Stimulated activated naive CD4-positive, alpha-beta T cell (primary cell): ENCODE data around the gene TBC1D5.
"Not testable (repeated sequence)": the region's sequence is repeated elsewhere in the genome, so short reads cannot be mapped to it uniquely, and the experiment has no call there.

Experiments used
- DNase-seq, 6 experiments: peaks; one replicate each; lab custom pipeline; 2025; lab: John Stamatoyannopoulos, UW

TBC1D5 gene, protein sequence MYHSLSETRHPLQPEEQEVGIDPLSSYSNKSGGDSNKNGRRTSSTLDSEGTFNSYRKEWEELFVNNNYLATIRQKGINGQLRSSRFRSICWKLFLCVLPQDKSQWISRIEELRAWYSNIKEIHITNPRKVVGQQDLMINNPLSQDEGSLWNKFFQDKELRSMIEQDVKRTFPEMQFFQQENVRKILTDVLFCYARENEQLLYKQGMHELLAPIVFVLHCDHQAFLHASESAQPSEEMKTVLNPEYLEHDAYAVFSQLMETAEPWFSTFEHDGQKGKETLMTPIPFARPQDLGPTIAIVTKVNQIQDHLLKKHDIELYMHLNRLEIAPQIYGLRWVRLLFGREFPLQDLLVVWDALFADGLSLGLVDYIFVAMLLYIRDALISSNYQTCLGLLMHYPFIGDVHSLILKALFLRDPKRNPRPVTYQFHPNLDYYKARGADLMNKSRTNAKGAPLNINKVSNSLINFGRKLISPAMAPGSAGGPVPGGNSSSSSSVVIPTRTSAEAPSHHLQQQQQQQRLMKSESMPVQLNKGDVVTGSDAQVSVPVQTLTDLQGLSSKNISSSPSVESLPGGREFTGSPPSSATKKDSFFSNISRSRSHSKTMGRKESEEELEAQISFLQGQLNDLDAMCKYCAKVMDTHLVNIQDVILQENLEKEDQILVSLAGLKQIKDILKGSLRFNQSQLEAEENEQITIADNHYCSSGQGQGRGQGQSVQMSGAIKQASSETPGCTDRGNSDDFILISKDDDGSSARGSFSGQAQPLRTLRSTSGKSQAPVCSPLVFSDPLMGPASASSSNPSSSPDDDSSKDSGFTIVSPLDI

GRCh38 chr3:17742102-17742879 is at the start of gene TBC1D5:
Gene TBC1D5, minus strand, starts transcription at chr3:17742631. Its CDS starts 234,061 bp downstream, at chr3:17508570.
- DNase-seq = peak; percentile 65 to 86 (median 82)

DNA sequence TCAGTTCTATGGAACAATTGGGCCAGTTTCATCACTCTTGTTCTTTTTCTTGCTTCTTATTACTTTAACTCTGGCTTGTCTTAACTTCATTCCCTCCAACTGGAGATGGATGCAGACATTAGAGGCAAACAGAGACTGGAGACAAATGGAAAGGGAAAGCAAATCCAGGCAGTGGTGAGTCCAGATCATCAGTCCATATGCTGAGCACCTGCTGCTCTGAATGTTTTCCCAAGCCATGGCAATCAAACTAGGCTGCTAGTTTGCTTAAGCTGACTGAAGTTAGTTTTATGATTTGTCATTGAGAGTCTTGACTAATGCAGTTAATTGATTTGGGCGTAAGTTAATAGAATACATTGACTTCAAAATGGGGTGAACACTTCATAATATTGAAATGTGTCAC is 41.0 kb upstream of the TBC1D5 start:
- no peak for DNase-seq

DNA sequence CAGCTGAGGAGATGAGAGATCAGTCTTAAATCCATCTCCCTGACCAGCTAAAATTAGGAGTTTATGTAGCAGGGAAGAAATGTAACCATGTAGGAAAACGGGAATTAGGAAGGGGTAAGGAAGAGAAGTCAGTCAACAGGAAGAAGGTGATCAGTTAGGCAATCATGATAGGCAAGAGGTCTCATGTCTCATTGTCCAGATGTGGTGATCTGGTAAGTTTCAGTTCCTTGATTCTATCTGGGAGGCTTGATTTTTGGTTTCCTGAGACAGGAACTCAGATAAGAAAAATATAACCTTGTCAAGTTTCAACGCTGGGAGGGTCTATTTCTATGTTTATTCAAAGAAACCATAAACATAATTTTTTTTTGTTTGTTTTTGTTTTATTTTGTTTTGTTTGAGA is 40.3 kb upstream of the TBC1D5 start:
- no peak for DNase-seq

GRCh38 chr3:17780369-17780768 is 37.9 kb upstream of the TBC1D5 start:
- not testable (repeated sequence) for DNase-seq

GRCh38 chr3:17779304-17780250 is 37.1 kb upstream of the TBC1D5 start:
- not testable (repeated sequence) for DNase-seq

DNA sequence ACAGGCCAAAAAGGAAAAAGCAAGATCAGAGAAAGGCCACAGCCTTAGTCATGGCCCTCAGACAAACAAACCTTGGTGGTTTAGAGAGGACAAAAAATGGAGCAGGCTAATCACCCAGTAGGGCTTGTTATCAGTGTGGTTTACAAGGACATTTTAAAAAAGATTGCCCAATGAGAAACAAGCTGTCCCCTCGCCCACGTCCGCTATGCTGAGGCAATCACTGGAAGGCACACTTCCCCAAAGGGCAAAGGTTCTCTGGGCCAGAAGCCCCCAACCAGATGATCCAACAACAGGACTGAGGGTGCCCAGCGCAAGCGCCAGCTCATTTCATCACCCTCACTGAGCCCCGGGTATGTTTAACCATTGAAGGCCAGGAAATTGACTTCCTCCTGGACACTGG is 34.9 kb upstream of the TBC1D5 start:
- DNase-seq = not testable (repeated sequence)

GRCh38 chr3:17775073-17775472 is 32.6 kb upstream of the TBC1D5 start:
- peak in 2 of 6 experiments; percentile 1 to 21 for DNase-seq

GRCh38 chr3:17774180-17774910 is 31.9 kb upstream of the TBC1D5 start:
- peak in 5 of 6 experiments; percentile 0 to 50 (median 21) for DNase-seq

DNA sequence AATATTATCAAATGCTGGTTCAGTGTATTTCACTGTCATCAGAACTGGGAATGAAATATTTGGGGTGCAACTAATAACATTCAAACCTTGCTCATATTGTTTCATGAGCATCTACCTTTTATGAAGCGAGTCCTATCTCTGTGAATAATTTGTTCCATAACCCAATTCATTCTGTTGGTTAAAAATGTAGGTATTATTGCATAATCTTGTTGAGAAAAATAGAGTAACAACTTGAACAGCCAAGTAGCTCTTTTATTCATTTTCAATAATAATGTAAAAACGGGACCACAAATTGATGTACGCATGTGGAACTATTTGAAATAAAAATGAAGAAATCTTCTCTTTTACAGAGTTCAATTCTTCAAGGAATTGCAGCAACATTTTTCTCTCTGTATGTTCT is 30.1 kb upstream of the TBC1D5 start:
- no peak for DNase-seq

GRCh38 chr3:17771177-17772017 is 29.0 kb upstream of the TBC1D5 start:
- DNase-seq = no peak

DNA sequence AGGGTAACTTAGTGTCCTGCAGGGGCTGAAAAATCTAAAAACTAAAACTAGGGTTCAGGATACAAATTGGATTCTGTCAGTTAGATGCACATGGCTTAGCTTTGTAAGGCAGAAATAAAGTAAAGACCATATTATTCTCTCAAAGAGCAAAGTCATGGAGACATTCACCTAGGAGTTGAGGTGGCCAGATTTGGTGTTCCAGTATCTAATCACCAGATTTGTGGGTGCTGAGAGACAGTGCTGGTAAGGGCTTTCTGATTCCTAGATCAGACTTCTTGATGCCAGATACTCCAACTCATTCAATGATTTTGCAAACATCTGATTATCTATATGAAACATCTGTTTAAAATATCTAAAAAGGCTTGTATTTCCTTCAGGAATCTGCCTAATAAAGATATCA is 28.3 kb upstream of the TBC1D5 start:
- no peak for DNase-seq

GRCh38 chr3:17765819-17766472 is 23.5 kb upstream of the TBC1D5 start:
- no peak for DNase-seq

DNA sequence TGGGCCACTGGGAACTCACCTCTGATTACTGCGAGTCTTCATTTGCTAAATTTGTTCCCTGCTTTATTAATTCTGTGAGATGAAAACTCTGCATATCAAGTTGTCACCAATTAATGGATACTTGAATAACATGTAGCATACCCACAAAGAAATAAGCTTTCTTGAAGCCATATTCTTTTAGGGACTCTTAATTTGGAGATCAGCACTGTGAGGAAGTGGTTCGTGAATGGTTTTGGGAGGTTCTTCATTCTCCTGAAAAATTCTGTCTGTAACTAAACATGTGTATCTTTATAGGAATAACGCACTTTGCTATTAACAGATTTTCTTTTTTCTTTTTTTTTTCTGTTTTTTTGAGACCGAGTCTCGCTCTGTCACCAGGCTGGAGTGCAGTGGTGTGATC is 19.1 kb upstream of the TBC1D5 start:
- no peak for DNase-seq

DNA sequence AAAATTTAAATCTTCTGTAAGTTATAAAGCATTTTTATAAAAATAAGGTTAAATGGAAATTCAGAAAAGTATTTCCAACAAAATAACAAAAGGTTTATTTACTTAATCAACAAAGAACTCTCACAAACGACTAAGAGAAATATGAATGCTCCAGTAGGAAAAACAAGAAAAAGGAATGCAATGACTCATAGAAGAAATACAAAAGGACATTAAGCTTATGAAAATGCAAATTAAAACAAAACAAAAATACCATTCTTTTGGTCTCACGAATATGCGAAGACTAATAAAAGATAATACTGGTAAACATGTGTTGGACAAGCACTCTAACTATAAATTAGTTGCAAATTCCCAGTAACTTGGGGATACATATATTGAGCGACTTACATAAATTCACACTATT is 17.5 kb upstream of the TBC1D5 start:
- DNase-seq = no peak

- DNase-seq = no peak
These were observed 13.4 kb upstream of the TBC1D5 start for GRCh38 chr3:17755836-17756235.

- no peak for DNase-seq
These were observed 11.2 kb upstream of the TBC1D5 start for GRCh38 chr3:17753632-17753992.

DNA sequence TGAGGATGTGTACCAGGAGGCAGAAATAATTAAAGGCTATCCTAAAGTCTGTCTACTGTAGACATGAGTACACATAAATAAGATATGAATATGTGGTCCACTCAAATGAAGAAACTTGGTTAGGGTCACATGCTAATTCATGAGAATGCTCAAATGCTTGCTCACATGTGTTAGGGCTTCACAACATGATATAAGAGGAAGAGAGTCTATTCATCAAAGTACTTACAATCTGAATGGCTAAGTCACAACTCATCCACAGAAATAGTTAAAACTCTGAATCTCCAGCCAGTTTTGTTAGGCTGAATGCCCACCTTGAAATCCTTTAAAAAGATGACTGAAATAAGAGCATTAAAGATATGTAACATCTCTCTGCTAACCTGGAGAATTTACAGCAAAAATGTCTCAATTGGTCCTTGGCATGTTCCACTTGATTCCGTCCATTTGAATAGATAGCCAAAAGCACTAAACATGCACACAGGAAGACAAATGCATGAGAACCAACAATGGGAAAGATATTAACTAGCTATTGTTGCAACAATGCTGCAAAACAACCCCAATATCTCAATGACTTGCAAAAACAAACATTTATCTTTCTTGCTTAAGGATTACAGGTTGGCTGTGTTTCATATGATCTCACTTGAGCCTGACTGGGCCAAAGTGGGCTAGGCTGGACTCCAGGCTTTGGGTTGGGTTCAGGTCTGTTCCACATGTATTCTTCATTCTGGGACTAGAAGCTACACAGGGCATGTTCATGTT is 10.6 kb upstream of the TBC1D5 start:
- no peak for DNase-seq

GRCh38 chr3:17752436-17752835 is 10.0 kb upstream of the TBC1D5 start:
- DNase-seq = no peak
